Right lobe of liver (tissue), 4 donors: ENCODE results near the gene IRX2.

Source experiments
- CTCF ChIP-seq, 4 donors: fragments of 200-600 bp in 3 of 4; fragments of 450-650 bp in 1 of 4; IDR thresholded peaks; one replicate each; pipeline versions ENCODE4 v1.5.1 to v1.8.0; 2016 to 2022; ENCODE audit warnings: antibody characterized with exemption in 4 of 4, mild to moderate bottlenecking in 2 of 4
- POLR2A ChIP-seq: fragments of 450-650 bp; IDR thresholded peaks from one replicate; pipeline ENCODE4 v1.6.1; 2017; ENCODE audit warnings: antibody characterized with exemption, mild to moderate bottlenecking
- donor health status: DM: no; HTN: no; CAD: no.
- donor health status: DM: no; HTN: no; CAD: no.
- donor health status: DM: no; HTN: yes; CAD: no.

- TF ChIP-seq POLR2A: no peak
- no peak for TF ChIP-seq CTCF (IDR thresholded peaks at IDR 0.05)
Observed at GRCh38 chr5:2699231-2699630, 52.2 kb downstream of the IRX2 start.
